SK-N-SH (cell line): ENCODE data around the gene SGMS2. TPM values are rescaled to one million over a fixed set of nuclear protein-coding genes. Genes with fewer than 3 reads are reported as not detected.

Experiments
- CTCF ChIA-PET: fragments of 300-600, 350-600 bp; formaldehyde crosslinking; extraction: SDS; loops from one replicate; lab custom pipeline; 2021; lab: Yijun Ruan, JAX
- POLR2A ChIA-PET: fragments of 350-600 bp; sonication (Branson Sonifier 250); formaldehyde crosslinking; extraction: SDS; loops from one replicate; lab custom pipeline; 2020; ENCODE audit warnings: antibody characterized with exemption, inconsistent platforms; lab: Yijun Ruan, JAX
- DNase-seq: peaks from one replicate; pipeline ENCODE4 v3.0.0; 2012
- H2AFZ ChIP-seq: fragments of 200-600 bp; sonication (generic); 2 replicates; pipeline ENCODE4 v1.8.1; 2016; ENCODE audit warnings: antibody characterized with exemption, mild to moderate bottlenecking, low read depth
- H3F3A ChIP-seq: fragments of 200-600 bp; sonication (generic); replicated peaks from 2 replicates; pipeline ENCODE3; 2016; ENCODE audit warnings: antibody characterized with exemption, mild to moderate bottlenecking; ENCODE audit not compliant: insufficient read depth
- H3K27ac ChIP-seq, 2 experiments: fragments of 200-500 bp in 1 of 2; fragments of 200-600 bp in 1 of 2; sonication (Bioruptor generic) in 1 of 2; sonication (generic), shearing (Covaris generic) in 1 of 2; 2 replicates each; pipeline versions ENCODE4 v1.5.1 to v1.6.1; 2014 to 2016; ENCODE audit warnings: low read depth in 2 of 2, inconsistent platforms in 1 of 2, low read length in 1 of 2, mild to moderate bottlenecking in 1 of 2, mixed read lengths in 1 of 2
- H3K27me3 ChIP-seq: fragments of 200-600 bp; sonication (generic), shearing (Covaris generic); 2 replicates; pipeline ENCODE4 v1.6.1; 2016; ENCODE audit warnings: mixed run types; ENCODE audit not compliant: insufficient read depth
- H3K36me3 ChIP-seq, 2 experiments: fragments of 200-500 bp in 1 of 2; fragments of 200-600 bp in 1 of 2; sonication (Bioruptor generic) in 1 of 2; sonication (generic) in 1 of 2; replicated peaks in 1 of 2; 2 replicates each; pipeline versions ENCODE3 to v1.5.1; 2014 to 2016; ENCODE audit warnings: low read length in 1 of 2, mild to moderate bottlenecking in 1 of 2; ENCODE audit not compliant: insufficient read depth in 2 of 2, control insufficient read depth in 1 of 2
- H3K4me1 ChIP-seq, 2 experiments: fragments of 200-500 bp in 1 of 2; fragments of 200-600 bp in 1 of 2; sonication (Bioruptor generic) in 1 of 2; sonication (generic), shearing (Covaris generic) in 1 of 2; 2 replicates each; pipeline versions ENCODE4 v1.5.1 to v1.6.1; 2014 to 2016; ENCODE audit warnings: low read depth in 1 of 2, low read length in 1 of 2, mixed run types in 1 of 2; ENCODE audit not compliant: insufficient read depth in 2 of 2, control insufficient read depth in 1 of 2
- H3K4me2 ChIP-seq: fragments of 200-600 bp; sonication (generic), shearing (Covaris generic); 2 replicates; pipeline ENCODE4 v1.6.1; 2017; ENCODE audit warnings: mixed run types
- H3K4me3 ChIP-seq, 2 experiments: fragments of 200-500 bp in 1 of 2; fragments of 200-600 bp in 1 of 2; sonication (Bioruptor generic) in 1 of 2; sonication (generic), shearing (Covaris generic) in 1 of 2; 2 replicates each; pipeline versions ENCODE4 v1.5.1 to v1.8.1; 2014 to 2016; ENCODE audit warnings: low read depth in 2 of 2, inconsistent platforms in 1 of 2, low read length in 1 of 2, mild to moderate bottlenecking in 1 of 2, mixed read lengths in 1 of 2, moderate library complexity in 1 of 2
- H3K79me2 ChIP-seq: fragments of 200-600 bp; sonication (generic); 2 replicates; pipeline ENCODE4 v1.8.1; 2017; ENCODE audit warnings: mild to moderate bottlenecking; ENCODE audit not compliant: insufficient read depth
- H3K9ac ChIP-seq: fragments of 200-600 bp; sonication (generic); 2 replicates; pipeline ENCODE4 v1.6.1; 2017; ENCODE audit warnings: mixed run types
- H3K9me2 ChIP-seq: fragments of 200-600 bp; sonication (generic); 2 replicates; pipeline ENCODE4 v1.6.1; 2017; ENCODE audit warnings: mixed run types
- H3K9me3 ChIP-seq: fragments of 200-600 bp; sonication (generic); 2 replicates; pipeline ENCODE4 v1.6.1; 2017; ENCODE audit warnings: mixed run types, mild to moderate bottlenecking, moderate library complexity
- H4K20me1 ChIP-seq: fragments of 200-600 bp; sonication (generic); 2 replicates; pipeline ENCODE4 v1.6.1; 2017; ENCODE audit warnings: mild to moderate bottlenecking, mixed run types; ENCODE audit not compliant: insufficient read depth
- CTCF ChIP-seq: fragments of 200-600 bp; sonication (generic); IDR thresholded peaks from 2 replicates; pipeline ENCODE4 v1.6.1; 2017; ENCODE audit warnings: antibody characterized with exemption, mild to moderate bottlenecking, moderate library complexity
- EP300 ChIP-seq, 2 experiments: IDR thresholded peaks; 2 replicates each; pipeline versions ENCODE4 v1.4.0 to v1.6.1; 2012; ENCODE audit warnings: borderline replicate concordance in 1 of 2, low read depth in 1 of 2, low read length in 1 of 2
- EZH2phosphoT487 ChIP-seq: fragments of 200-600 bp; sonication (generic); IDR thresholded peaks from 2 replicates; pipeline ENCODE4 v1.6.1; 2017; ENCODE audit warnings: low read depth, mixed run types, mild to moderate bottlenecking, antibody characterized with exemption, moderate library complexity, borderline replicate concordance
- FOXJ3 ChIP-seq: sonication (generic); formaldehyde crosslinking; IDR thresholded peaks from 2 replicates; pipeline ENCODE4 v1.5.1; 2020; ENCODE audit warnings: mild to moderate bottlenecking, missing genetic modification reagents
- JUND ChIP-seq: IDR thresholded peaks from 2 replicates; pipeline ENCODE4 v1.4.0; 2012
- MAX ChIP-seq: IDR thresholded peaks from 2 replicates; pipeline ENCODE4 v1.4.0; 2012; ENCODE audit warnings: low read depth
- MEF2A ChIP-seq: IDR thresholded peaks from 2 replicates; pipeline ENCODE4 v1.4.0; 2012; ENCODE audit warnings: low read depth, borderline replicate concordance
- NRF1 ChIP-seq: IDR thresholded peaks from 2 replicates; pipeline ENCODE4 v1.6.1; 2012; ENCODE audit warnings: low read depth, mild to moderate bottlenecking, low read length
- PBX3 ChIP-seq: IDR thresholded peaks from 2 replicates; pipeline ENCODE4; 2012
- POLR2AphosphoS5 ChIP-seq: IDR thresholded peaks from 2 replicates; pipeline ENCODE4 v1.6.1; 2012; ENCODE audit warnings: low read depth, low read length
- RAD21 ChIP-seq: IDR thresholded peaks from 2 replicates; pipeline ENCODE4 v1.6.1; 2012; ENCODE audit warnings: mild to moderate bottlenecking, low read length
- REST ChIP-seq: IDR thresholded peaks from 2 replicates; pipeline ENCODE4 v1.6.1; 2012; ENCODE audit warnings: mild to moderate bottlenecking, low read depth, low read length, moderate library complexity
- RFX5 ChIP-seq: IDR thresholded peaks from 2 replicates; pipeline ENCODE4 v1.6.1; 2012; ENCODE audit warnings: mild to moderate bottlenecking, improper control_type of control experiment, low read length
- SMC3 ChIP-seq: IDR thresholded peaks from 2 replicates; pipeline ENCODE4 v1.6.1; 2012; ENCODE audit warnings: low read depth, low read length, improper control_type of control experiment
- TAF1 ChIP-seq: IDR thresholded peaks from 2 replicates; pipeline ENCODE4 v1.6.1; 2012; ENCODE audit warnings: low read depth, mild to moderate bottlenecking, low read length, moderate library complexity, borderline replicate concordance
- TCF12 ChIP-seq: IDR thresholded peaks from 2 replicates; pipeline ENCODE4 v1.4.0; 2012
- TEAD4 ChIP-seq: IDR thresholded peaks from 2 replicates; pipeline ENCODE4 v1.4.0; 2012; ENCODE audit warnings: mild to moderate bottlenecking, borderline replicate concordance; ENCODE audit not compliant: insufficient read depth
- YY1 ChIP-seq: IDR thresholded peaks from 2 replicates; pipeline ENCODE4 v1.4.0; 2012; ENCODE audit warnings: low read depth, mild to moderate bottlenecking
- ZBTB33 ChIP-seq: IDR thresholded peaks from 2 replicates; pipeline ENCODE4 v1.4.0; 2012; ENCODE audit warnings: low read depth, borderline replicate concordance
- WGBS: methylation state at CpG from one replicate; pipeline ENCODE4 v1.1.6; 2017; ENCODE audit warnings: low lambda C conversion rate; 5-methylcytosine and 5-hydroxymethylcytosine counted together
- polyA plus RNA-seq, 3 experiments: library from polyadenylated mRNA; depleted of rRNA; stranded (reverse); fragments of >200 nt; gene quantifications; 2 replicates each; pipeline ENCODE4 v1.2.3, GENCODE V29; 2012

Gene SGMS2
- polyA plus RNA-seq, 1 of the 3 experiments (the other 2 are of a cell fraction) = 0.82 TPM

- Histone ChIP-seq H3K79me2 (no peaks in the 10 kb centered on the region), H3K9ac (peak overlapping the region; percentile 62; the same call in 1 of the 2 replicates), H3F3A (peaks cover 5% of the 10 kb centered on the region), H3K4me3 (peak overlapping the region; percentile 56 to 79), H3K4me1 (peaks cover 0 to 5% of the 10 kb centered on the region in 2 experiments; a peak in 1 of 4 replicates), H2AFZ (peak overlapping the region; percentile 77), H3K9me3 (no peaks in the 10 kb centered on the region), H3K27me3 (peaks cover 14% of the 10 kb centered on the region; the same call in 1 of the 2 replicates), H3K27ac (no peak overlapping the region; a peak in 1 of 4 replicates), H3K9me2 (no peaks in the 10 kb centered on the region), H3K36me3 (no peaks in the 10 kb centered on the region), H3K4me2 (peak overlapping the region; percentile 87), H4K20me1 (no peaks in the 10 kb centered on the region)
- TF ChIP-seq TAF1 = no peak
- TF ChIP-seq FOXJ3 (CRISPR knock-in tag) = no peak
- TF ChIP-seq RAD21 = no peak
- TF ChIP-seq CTCF = no peak
- TF ChIP-seq PBX3 = no peak
- TF ChIP-seq RFX5 = no peak
- TF ChIP-seq POLR2AphosphoS5 = no peak
- TF ChIP-seq EP300 (IDR thresholded peaks at IDR 0.05; ENCODE audit: borderline replicate concordance in 1 of 2, low read depth in 1 of 2, low read length in 1 of 2) = no peak
- no peak for TF ChIP-seq ZBTB33
- TF ChIP-seq NRF1 = no peak
- TF ChIP-seq TCF12 = no peak
- no peak for TF ChIP-seq JUND
- TF ChIP-seq YY1 = no peak
- TF ChIP-seq TEAD4 = no peak
- no peak for TF ChIP-seq EZH2phosphoT487
- TF ChIP-seq MEF2A = no peak
- no peak for TF ChIP-seq SMC3
- no peak for TF ChIP-seq REST
- TF ChIP-seq MAX = no peak
- POLR2A ChIA-PET = no interaction called here
- WGBS = 4% methylated on average over 17 of the region's 39 CpGs
- CTCF ChIA-PET = no interaction called here
- DNase-seq = peak; percentile 9
Observed at GRCh38 chr4:107825072-107825824, 516 bp downstream of the SGMS2 start.
